Measurements from ENCODE around the gene ZNF212.

The ZNF212 gene

GRCh38 chr7:149284850-149285585 lies 45.6 kb downstream of the ZNF212 start:
- DNase-seq (ENCODE audit: low read depth) = peak; percentile 87
- TF ChIP-seq CTCF (IDR thresholded peaks at IDR 0.05; ENCODE audit: low read length, missing control alignments) = no peak
- H3K4me3 ChIP-seq (replicated peaks; ENCODE audit: low read depth, low read length) = peak overlapping the region; percentile 63

- peak overlapping the region; percentile 63 for H3K4me3 ChIP-seq (replicated peaks; ENCODE audit: low read depth, low read length)
- no peak for TF ChIP-seq CTCF (IDR thresholded peaks at IDR 0.05; ENCODE audit: low read length, missing control alignments)
- DNase-seq (ENCODE audit: low read depth) = peak; percentile 20
Measured at GRCh38 chr7:149285603-149286002, 46.2 kb downstream of the ZNF212 start.

GRCh38 chr7:149286811-149287400 lies 47.5 kb downstream of the ZNF212 start:
- peak; percentile 3 for DNase-seq (ENCODE audit: low read depth)
- no peak for TF ChIP-seq CTCF (IDR thresholded peaks at IDR 0.05; ENCODE audit: low read length, missing control alignments)
- no peak overlapping the region for H3K4me3 ChIP-seq (replicated peaks; ENCODE audit: low read depth, low read length)

- H3K4me3 ChIP-seq (replicated peaks; ENCODE audit: low read depth, low read length) = no peak overlapping the region
- DNase-seq (ENCODE audit: low read depth) = no peak
- TF ChIP-seq CTCF (IDR thresholded peaks at IDR 0.05; ENCODE audit: low read length, missing control alignments) = no peak
Measured at GRCh38 chr7:149287622-149288021, 48.2 kb downstream of the ZNF212 start.

GRCh38 chr7:149289262-149289661 lies 49.8 kb downstream of the ZNF212 start:
- DNase-seq (ENCODE audit: low read depth) = no peak

GRCh38 chr7:149289856-149290255 lies 50.4 kb downstream of the ZNF212 start:
- no peak for TF ChIP-seq CTCF (IDR thresholded peaks at IDR 0.05; ENCODE audit: low read length, missing control alignments)
- no peak overlapping the region for H3K4me3 ChIP-seq (replicated peaks; ENCODE audit: low read depth, low read length)
- no peak for DNase-seq (ENCODE audit: low read depth)

More at GRCh38 chr7:149289262-149289661, 49.8 kb downstream of the ZNF212 start:
- no peak overlapping the region for H3K4me3 ChIP-seq (replicated peaks; ENCODE audit: low read depth, low read length)
- no peak for TF ChIP-seq CTCF (IDR thresholded peaks at IDR 0.05; ENCODE audit: low read length, missing control alignments)
